Muscle of back (tissue), 11 donors: Measurements from ENCODE around the gene GFAP. TPM values are rescaled to one million over a fixed set of nuclear protein-coding genes. Genes with fewer than 3 reads are reported as not detected.

ENCODE experiments used
- DNase-seq, 3 donors: peaks; one replicate each; pipeline versions ENCODE4 v3.0.0 to v3.0.0-alpha.2; 2013
- polyA plus RNA-seq, 10 donors: library from polyadenylated mRNA; unstranded; fragments of 120-200 nt; gene quantifications; one replicate each; pipeline ENCODE4 v1.2.1, GENCODE V29; 2013; ENCODE audit not compliant: insufficient read length in 10 of 10

GFAP gene
- polyA plus RNA-seq, 10 donors: 0.27 to 1.1 (median 0.38) TPM; not detected in 1

DNA sequence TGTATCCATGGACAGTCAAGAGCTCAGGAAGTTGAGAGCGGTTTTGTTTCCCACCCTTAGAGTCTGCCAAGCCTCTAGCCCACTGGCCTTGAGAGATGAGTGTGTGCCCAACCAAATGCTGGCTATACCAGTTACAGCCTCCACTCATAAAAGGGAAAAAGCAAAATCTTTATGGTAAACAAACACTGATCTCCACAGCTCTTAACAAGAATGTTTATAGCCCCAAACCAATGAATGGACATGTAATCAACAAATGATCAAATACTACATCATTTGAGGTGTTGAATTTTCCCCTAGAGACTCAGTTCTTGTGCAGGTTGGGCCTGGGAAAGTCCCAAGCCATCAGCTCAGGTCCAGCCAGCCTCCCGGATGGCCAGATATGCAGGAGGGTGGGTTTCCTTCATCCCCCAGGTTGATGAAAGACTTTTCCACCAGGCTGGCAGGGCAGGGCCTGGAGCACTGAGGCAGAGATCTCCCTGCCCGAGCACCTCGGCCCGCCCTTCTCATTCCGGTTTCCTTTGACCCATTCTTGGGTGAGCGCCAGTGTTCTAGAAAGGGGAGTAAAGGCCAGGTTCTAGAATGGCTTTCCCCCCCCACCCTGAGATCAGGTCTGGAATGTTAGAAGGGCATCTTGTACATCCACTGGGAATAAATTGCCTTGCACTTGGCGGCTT lies 12.2 kb downstream of the GFAP start:
- DNase-seq: no peak

DNA sequence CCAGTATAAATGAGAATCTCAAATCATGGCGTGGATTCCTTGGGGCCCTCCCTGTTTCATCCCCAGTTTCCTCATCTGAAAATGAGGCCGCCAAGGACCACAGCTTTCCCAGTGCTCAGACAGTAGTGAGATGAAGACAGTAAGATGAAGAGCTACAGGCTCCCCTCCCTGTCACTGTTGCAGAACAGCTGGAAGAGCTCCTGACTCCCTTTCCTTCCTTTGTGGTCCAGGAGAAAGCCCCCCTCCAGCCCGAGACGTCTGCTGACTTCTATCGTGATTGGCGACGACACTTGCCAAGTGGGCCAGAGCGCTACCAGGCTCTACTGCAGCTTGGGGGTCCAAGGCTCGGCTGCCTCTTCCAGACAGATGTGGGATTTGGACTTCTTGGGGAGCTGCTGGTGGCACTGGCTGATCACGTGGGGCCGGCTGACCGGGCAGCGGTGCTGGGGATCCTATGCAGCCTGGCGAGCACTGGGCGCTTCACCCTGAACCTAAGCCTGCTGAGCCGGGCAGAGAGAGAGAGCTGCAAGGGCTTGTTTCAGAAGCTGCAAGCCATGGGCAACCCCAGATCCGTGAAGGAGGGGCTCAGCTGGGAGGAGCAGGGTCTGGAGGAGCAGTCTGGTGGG lies 13.1 kb downstream of the GFAP start:
- DNase-seq: no peak

DNA sequence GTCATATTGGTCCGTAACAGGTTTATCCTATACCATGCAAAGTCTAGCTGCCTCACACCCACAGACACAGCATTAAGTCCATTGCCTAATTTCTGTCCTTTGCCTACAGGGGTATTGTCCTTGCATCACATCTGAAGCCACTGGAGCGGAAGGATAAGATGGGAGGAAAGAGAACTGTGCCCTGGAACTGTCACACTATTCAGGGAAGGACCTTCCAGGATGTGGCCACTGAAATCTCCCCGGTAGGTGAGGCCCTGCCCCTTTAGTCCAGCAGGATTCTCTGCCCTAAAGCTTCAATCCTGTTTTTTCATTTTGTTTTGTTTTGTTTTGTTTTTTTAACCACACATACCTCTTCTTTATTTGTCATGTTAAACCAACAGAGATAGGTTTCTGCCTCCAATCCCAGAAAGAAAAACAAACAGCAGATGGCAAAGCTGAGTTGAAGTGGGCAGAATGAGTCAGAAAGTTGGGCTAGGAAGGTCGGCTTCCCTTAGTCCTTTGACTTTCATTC lies 13.8 kb downstream of the GFAP start:
- DNase-seq: no peak

DNA sequence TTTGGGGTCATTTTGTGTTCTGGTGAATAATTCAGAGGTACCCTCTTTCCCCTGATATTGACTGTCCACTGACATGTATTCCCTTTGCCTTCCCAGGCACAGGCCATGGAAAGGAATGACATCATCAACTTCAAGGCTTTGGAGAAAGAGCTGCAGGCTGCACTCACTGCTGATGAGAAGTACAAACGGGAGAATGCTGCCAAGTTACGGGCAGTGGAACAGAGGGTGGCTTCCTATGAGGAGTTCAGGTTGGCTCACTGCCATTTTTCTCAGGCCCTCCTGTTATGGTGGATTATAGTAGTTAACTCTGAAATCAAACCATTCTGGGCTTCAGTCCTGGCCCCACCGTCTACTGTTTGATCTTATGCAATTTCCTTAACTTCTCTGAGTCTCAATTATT lies 14.4 kb downstream of the GFAP start:
- peak in 2 of 3 donors; percentile 46 to 48 for DNase-seq

DNA sequence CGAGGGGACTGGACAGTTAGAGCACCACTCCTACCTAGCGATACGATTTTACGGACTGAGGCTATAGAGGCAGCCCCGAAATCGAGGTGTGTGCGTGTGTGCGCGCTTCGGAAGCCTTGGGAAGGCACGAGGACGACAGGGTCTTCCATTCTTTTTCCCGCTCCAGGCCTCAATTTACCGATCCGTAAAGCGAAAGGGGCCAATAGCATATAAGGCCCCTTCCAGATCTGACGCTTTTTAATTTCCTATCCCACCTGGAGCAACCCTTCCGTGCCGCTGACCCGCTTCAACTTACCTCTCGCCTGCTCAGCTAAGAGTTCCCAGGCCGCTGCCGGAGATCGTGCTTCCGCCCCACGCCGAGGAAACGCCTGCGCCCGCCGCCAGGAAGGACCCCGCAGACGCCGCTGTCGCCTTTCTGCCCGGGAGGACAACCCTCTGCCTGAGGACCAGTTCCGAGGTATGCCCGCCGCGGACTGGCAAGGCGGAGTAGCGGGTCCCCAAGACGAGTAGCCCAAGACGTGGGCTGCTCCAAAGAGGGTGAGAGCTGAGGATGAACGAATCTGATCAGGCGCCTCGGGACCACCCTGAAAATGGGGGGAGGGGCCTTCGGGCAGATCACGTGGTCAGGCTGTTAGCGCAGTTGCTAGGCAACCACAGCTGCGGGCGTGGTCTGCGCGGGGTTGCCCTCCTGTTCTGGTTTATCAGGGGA lies 16.1 kb downstream of the GFAP start, which contains the start of gene EFTUD2:
Gene EFTUD2 (minus strand): TSS at position 372 of the 709 bp plus-strand sequence. CDS start 4,924 bp downstream, outside the sequence.
- peak; percentile 90 to 97 (median 94) for DNase-seq

DNA sequence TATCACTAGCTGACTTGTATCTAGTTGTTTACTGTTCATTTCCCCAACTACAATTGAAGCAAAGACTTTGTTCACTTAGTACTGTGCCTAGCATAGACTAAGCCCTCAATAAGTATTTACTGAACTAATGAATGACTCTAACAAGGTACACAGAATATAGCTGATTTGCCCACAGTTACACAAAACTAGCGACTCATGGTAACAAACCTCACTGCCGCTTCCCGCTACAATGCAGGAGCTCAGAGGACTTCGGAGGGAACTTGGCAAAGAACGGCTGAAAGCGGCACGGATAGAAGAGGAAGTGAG lies 16.6 kb downstream of the GFAP start:
- DNase-seq: no peak

DNA sequence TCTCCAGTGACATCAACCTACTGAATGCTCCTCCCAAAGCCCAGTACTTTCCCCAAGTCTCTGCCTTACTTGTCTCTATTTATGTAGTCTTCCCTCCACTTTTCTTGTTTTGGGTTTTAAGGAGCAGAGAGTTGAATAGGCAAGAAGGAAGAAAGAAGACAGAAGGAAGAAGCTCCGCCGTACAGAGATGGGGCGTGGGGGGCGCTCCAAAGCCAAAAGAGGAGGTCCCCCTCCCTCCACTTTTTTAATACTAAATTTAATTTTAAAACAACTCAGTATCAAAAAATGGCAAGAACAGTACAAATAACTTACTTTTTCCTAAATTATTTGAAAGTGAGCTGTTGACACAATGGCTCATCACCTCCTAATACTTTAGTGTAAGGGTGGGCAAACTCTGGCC lies 20.7 kb downstream of the GFAP start:
- DNase-seq: no peak

DNA sequence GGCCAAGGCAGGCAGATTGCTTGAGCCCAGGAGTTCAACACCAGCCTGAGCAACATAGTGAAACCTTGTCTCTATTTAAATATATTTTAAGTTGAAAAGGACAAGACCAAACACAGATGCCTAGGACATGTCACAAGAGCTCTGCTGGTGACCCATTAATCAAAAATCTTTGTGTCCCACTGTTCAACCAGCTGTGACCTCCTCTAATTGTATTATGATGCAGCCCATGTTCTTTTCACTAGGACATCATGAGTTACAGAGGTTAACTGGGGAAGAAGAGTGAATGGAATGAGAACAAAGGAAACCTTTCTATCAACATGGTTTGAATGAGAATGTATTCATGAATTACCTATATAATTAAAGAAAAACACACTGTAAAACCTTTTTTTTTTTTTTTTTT lies 23.1 kb downstream of the GFAP start:
- DNase-seq: no peak

DNA sequence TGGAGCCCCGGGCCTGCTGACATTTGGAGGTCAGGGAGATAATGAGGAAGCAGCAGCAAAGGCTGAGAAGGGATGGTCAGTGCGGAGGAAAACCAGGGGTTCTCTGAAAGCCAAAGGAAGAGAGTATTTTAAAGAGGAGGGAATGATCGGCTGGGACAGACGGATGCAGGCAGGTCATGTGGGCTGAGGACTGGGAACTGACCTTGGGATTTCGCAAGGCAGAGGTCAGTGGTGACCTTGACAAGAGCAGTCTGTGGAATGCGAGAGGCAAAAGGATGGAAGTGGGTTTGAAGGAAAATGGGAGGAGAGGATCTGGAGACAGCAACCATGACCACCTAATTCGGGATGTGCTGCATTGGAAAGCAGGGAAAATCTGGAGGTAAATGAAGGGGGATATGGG lies 26.3 kb downstream of the GFAP start:
- no peak for DNase-seq

DNA sequence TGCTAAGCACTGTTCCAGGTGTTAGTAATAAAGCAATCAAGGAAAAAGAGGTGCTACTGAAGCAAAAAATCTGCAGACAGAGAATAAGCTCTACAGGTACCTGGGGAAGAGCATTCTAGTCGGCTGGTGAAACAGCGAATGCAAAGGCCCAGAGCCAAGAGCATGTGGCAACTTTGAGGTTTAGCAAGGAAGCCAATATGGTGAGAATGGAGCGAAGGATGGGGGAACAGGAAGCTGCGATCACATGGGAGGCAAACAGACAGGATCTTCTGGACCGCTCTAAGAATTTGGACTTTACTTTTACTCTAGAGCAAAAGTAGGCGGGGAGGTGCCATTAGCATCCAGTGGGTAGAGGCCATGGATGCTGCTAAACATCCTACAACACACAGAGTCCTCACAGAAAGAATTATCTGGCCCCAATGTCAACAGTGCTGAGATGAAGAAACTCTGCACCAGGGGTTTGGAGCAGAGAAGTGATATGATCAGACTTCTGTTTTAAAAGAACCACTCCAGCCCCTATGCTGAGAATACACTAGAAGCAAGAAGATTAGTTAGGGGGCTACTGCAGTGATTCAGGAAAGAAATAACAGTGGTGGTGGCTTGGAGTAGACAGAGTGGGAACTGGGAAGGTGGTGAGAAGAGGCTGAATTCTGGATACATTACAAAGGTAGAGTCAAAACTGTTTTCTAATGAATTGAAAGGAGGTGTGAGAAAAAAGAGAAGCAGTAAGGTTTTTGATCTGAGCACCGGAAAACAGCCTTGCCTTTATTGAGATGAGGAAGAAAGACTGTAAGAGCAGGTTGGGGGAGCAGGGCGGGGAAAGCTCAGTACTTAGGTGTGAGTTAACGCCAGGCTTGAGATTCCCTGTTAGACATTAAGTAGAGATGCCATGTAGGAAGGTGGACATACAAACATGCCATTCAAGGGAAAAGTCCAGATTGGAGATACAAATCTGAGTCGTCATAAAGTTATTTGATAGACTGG lies 27.0 kb downstream of the GFAP start:
- no peak for DNase-seq

DNA sequence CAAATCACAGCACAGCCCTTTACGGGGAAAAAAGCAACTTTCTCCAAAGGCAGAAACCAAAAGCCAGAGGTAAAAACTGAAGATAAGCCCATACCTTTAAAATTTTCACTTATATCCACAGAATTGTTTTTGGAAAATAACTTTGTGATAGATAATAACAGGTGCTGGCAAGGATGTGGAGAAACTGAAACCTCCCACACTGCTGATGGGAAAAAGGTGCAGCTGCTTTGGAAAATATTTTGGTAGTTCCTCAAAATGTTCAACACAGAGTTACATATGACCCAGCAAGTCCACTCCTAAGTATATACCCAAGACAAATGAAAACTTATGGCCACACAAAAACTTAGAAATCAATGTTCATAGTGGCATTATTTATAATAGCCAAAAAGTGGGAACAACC lies 28.3 kb downstream of the GFAP start:
- DNase-seq: no peak

DNA sequence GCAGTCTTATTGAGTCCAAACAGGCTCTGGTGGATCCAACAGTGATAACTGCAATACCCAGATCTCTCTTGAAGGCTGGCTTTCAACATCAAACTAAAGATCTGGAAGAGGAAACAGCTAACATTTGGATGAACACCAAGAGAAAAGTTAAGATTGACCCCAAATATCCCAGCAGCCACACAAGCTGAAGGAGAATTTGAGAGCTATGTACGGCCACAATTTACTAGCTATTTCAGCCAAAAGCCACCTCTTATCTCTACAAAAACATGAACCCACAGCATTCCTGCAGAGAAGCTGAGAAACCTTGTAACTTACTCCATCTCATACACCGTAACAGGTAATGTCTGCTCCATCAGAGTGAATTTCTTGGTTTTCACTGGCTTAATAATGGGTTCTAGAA lies 30.4 kb downstream of the GFAP start:
- no peak for DNase-seq

DNA sequence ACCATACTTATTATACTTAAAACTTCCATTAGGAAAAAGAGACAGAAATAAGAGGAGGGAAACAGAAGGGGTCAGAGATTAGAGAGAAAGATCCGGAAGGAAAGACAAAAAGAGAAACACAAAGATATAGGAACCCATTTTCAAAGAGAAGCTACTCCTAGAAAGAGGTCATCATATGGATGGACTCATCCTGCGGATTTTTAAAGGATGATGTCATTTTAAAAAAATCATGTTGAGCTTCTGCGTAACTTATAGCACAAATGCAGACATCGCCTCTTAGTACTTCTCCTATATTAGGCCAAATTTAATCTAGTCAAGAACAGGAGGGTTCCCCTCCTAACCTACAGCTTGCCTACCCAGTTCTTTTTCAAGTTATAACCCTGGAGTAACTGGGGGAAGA lies 34.2 kb downstream of the GFAP start:
- DNase-seq: no peak

DNA sequence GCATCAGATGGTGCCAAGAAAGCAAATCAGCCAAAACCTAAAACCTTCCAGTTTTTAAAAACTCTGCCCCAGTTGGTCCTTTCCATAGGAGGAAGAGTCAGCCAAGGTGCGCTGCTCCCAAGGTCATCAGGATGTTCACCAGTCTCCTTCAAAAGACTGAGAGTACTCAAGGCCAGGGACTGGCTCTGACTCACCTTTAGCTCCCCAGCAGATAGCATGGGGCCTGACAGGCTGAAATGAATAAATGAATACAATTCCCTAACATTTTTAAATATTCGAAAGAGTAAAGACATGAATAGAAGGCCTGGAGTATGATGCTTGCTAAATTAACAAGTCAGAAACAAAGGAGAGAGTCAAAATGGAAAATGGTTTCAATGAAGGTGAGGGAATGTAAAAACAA lies 35.2 kb downstream of the GFAP start:
- DNase-seq: no peak

DNA sequence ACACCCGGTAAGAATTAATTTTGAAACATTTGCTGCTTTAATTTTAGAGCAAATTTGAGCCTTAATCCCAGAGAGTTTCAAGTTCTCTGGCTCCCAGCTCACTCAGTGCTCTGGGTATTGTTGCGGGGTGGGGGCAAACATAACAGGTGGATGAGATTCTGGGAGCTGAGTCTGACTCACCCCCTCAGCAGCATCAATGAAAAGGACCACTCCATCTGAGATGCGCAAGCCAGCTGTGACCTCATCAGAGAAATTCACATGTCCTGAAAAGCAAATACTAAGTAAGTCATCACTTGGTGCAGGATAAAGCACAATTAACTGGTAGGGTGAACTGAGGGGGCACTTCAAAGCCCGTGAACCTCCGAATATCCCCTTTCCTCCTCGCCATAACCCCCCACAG lies 35.9 kb downstream of the GFAP start:
- no peak for DNase-seq

DNA sequence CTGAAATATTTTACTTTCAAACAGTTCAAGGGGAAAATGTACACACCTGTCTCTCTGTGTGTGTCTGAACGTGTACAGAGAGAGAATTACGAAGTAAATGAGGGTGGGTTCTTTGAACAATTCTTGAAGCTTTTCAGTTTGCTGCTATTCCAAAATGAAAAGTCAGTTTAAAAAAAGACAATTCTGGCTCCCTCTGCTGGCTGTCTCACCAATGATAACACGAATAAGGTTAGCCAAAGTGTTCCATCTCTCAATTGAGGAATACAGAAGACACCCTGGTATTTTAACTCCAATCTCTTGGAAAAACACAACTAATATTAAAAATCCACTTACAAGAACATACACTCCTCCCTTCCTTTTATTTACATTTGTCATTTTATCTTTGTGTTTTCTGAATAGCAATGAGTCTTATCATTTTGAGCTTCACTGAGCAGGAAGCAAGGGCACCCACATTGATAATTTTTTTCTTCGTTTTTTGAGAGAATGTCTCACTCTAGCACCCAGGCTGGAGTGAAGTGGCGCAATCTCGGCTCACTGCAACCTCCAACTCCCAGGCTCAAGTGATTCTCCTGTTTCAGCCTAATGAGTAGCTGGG lies 36.6 kb downstream of the GFAP start:
- DNase-seq: peak; percentile 48 to 68 (median 50)

DNA sequence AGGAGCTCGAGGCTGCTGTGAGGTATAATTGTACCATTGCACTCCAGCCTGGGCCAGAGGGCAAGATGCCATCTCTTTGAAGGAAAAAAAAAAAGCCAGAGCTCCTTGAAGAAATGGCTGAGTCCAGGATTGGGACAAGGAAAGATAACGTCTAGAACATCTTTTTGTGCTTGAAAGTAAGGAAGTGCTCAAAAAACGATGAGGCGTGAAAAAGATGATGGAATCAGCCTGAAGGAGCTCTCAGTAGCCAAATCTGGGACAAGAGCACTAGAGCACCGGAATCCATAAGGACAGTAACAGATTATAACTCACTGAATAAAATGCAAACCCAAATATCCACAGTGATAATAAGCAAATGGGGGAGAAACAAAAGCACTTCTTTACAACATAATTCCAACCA lies 38.2 kb downstream of the GFAP start:
- DNase-seq: no peak

DNA sequence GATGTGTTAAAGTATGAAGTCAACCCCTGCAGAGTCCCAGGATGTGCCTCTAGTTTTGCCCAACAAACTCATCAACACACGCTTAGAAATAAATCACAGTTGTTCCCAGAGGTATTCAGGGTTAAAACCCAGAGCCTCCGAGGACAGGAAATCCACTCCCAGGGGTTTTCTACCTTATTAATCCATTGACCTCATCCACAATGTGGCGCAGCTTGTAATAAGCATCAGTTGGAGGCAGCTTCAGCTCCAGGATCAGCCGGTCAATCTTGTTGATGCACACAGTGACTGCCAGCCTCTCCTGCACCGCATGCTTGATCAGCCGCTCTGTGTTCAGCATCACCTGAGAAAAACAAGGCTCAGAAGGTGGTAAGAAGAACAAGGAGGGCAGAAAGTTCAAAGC lies 39.5 kb downstream of the GFAP start:
- DNase-seq: no peak

DNA sequence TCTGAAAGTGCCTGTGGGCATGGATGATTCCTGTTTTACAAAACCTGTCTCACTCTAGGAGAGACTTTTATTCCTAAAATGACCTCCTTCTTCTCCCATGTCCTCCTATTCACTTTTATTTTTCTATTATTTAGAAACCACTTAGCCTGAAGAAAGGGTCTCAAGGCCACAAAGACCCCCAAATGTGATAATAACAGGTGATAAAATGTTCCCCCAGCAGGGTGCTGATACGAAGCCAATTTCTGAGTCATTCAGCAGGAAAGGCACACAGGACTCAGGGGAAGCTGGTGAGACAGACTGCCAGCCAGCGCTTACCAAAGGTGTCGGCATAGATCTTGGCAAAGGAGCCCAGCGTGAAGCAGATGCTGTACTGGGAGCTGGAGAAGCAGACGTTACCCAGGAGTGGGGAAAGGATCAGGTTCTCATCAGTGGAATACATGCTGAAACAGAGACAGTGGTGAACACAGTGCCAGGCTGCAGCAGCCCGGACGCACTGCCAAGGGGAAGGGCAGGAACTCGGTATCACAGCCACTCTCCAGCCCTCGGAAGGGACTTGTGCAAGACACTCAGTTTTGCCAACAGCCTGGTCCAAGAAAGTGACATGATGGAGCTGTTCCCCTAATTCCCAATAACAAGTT lies 43.0 kb downstream of the GFAP start:
- no peak for DNase-seq

DNA sequence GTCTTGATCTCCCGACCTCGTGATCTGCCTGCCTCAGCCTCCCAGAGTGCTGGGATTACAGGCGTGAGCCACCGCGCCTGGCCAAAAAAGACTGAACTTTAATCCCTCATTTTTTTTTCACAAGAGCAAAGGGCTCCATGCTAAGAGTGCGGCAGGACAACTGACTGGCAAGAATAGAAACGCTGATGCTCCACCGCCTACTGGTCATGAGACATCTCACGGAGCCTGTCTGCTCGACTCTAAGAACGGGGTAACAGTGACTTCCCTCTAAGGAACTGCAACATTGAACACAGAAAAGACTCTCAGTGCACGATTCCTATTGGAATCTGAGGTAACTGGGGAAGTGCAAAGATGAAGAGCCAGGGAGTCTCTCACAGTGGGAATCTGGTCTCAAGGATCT lies 43.7 kb downstream of the GFAP start:
- DNase-seq: no peak

DNA sequence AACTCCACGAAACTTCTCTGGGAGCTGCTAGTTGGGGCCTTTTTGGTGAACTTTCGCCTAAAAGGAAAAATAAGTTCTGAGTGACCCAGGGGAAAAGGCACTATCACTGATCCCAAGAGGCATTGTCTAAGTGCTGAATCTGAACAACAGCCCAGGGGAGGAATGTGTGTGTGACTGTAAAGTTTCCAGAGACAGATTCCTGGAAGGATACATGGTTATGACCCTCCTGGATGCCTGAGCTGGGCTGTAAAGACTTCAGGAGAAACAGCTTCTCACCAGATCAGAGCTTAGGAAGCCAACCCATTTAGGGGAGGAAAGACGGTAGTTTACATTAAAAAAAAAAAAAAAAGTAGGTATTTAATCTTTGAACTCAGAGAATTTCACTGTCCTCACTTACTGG lies 47.5 kb downstream of the GFAP start:
- DNase-seq: no peak
